ENCODE results near the gene CCDC40.

CCDC40 gene

DNA sequence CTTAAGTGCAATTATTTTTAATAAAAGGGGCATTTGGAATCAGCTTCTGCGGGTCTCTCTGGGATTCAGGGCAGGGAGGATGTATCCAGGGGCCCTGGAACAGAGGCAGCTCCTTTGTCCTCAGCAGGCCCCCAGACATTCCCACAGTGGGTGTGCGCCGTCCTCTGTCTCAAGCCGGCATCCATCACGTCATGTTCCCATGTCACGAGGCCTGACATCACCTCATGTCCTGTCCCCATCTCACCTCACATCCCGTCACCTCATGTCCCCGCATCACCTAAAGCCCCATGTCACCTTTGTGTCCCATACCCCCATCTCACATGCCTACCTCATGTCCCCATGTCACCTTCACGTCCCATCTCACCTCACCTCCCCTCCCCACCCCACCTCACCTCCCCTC, 83.4 kb downstream of the CCDC40 start:
- H3K4me1 ChIP-seq (ENCODE audit: control insufficient read depth in 1 of 2, insufficient read depth in 2 of 2, low read length in 2 of 2), result no peaks in the 10 kb centered on the region
- no peak overlapping the region for H3K27ac ChIP-seq (ENCODE audit: low read depth, low read length)
- peaks cover 0 to 4% of the 10 kb centered on the region in 2 donors for H3K36me3 ChIP-seq (ENCODE audit: control insufficient read depth in 1 of 2, insufficient read depth in 2 of 2, low read length in 2 of 2)
- no peak overlapping the region for H3K4me3 ChIP-seq (ENCODE audit: low read depth in 1 of 2, low read length in 2 of 2)
- H3K9ac ChIP-seq (ENCODE audit: low read depth in 1 of 2, low read length in 2 of 2), result no peak overlapping the region
- no peaks in the 10 kb centered on the region for H3K27me3 ChIP-seq (ENCODE audit: control insufficient read depth in 1 of 2, insufficient read depth in 2 of 2, low read length in 2 of 2)
- no peaks in the 10 kb centered on the region for H3K9me3 ChIP-seq (ENCODE audit: control insufficient read depth in 1 of 2, low read length in 2 of 2)

DNA sequence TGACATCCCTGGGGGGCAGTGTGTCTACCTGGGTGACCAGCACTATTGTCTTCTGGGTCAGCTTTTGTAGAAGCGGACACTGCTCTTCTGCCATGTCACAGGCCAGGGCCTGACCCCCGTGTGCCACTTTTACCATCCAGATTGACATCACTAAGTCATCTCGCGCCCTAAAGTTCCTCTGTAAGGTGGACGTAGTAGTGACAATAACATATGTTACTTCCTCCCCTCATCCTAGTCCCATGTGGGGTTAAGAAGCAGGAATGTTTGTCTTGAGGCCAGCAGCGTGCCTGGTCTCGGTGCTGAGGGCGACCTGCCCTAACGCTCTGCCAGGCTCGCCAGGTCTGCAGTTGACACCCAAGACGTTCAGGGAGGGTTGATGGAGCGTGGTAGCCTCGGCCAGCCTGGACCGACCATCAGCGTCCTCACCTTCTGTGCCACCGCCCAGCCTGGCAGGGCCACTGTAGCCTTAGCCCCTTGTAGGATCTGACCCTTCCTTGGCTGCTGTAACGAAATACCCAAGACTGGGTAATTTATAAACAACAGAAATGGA, 85.7 kb downstream of the CCDC40 start:
- H3K9me3 ChIP-seq (ENCODE audit: control insufficient read depth in 1 of 2, low read length in 2 of 2), result no peaks in the 10 kb centered on the region
- no peak overlapping the region for H3K9ac ChIP-seq (ENCODE audit: low read depth in 1 of 2, low read length in 2 of 2)
- no peak overlapping the region for H3K27ac ChIP-seq (ENCODE audit: low read depth, low read length)
- H3K27me3 ChIP-seq (ENCODE audit: control insufficient read depth in 1 of 2, insufficient read depth in 2 of 2, low read length in 2 of 2), result no peaks in the 10 kb centered on the region
- no peaks in the 10 kb centered on the region for H3K4me1 ChIP-seq (ENCODE audit: control insufficient read depth in 1 of 2, insufficient read depth in 2 of 2, low read length in 2 of 2)
- H3K4me3 ChIP-seq (ENCODE audit: low read depth in 1 of 2, low read length in 2 of 2), result no peak overlapping the region
- no peaks in the 10 kb centered on the region for H3K36me3 ChIP-seq (ENCODE audit: control insufficient read depth in 1 of 2, insufficient read depth in 2 of 2, low read length in 2 of 2)

DNA sequence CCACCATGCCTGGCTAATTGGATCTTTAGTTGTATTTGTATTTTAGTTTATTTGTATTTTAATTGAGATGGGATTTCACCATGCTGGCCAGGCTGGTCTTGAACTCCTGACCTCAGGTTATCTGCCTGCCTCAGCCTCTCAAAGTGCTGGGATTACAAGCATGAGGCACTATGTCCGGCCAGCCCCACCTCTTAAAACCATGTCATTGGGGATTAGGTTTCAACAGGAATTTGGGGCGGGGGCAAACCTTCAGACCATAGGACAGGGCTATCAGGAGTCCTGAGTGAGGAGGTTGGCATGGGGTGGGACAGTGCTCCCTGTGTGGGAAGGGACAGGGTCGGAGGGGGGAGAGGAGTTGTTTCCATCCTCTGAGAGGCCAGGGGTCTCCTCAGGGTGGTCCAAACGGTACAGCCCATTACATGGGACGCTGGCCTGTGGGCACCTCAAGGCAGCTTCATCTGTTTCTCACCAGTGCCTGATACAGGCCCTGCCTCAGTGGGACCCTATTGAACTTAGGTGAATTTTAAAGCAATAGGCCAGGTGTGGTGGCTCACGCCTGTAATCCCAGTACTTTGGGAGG, 86.6 kb downstream of the CCDC40 start:
- peaks cover 0 to 1% of the 10 kb centered on the region in 2 donors for H3K27me3 ChIP-seq (ENCODE audit: control insufficient read depth in 1 of 2, insufficient read depth in 2 of 2, low read length in 2 of 2)
- H3K9me3 ChIP-seq (ENCODE audit: control insufficient read depth in 1 of 2, low read length in 2 of 2), result no peaks in the 10 kb centered on the region
- H3K36me3 ChIP-seq (ENCODE audit: control insufficient read depth in 1 of 2, insufficient read depth in 2 of 2, low read length in 2 of 2), result no peaks in the 10 kb centered on the region
- H3K27ac ChIP-seq (ENCODE audit: low read depth, low read length), result no peak overlapping the region
- no peak overlapping the region for H3K9ac ChIP-seq (ENCODE audit: low read depth in 1 of 2, low read length in 2 of 2)
- no peaks in the 10 kb centered on the region for H3K4me1 ChIP-seq (ENCODE audit: control insufficient read depth in 1 of 2, insufficient read depth in 2 of 2, low read length in 2 of 2)
- no peak overlapping the region for H3K4me3 ChIP-seq (ENCODE audit: low read depth in 1 of 2, low read length in 2 of 2)

DNA sequence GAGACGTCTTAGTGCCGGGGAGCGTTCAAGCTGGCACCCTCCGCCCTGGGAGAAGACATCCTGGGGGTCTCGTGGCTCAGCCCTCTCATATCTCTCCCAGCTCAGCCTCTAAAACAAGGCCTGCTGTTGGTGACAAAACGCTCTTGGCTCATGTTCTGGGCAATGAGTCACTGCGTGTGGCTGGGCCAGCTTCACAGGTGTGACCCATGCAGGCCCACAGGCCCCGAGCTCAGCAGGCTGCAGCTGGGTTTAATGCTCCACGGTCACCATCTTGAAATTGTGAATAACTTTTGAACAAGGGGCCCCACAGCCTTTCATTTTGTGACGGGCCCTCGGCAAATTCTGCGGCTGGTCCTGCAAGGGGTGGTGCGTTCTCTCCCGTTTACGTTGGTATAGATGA, 87.3 kb downstream of the CCDC40 start:
- Histone ChIP-seq H3K27ac (ENCODE audit: low read depth, low read length) (no peak overlapping the region), H3K4me1 (ENCODE audit: control insufficient read depth in 1 of 2, insufficient read depth in 2 of 2, low read length in 2 of 2) (no peaks in the 10 kb centered on the region), H3K4me3 (ENCODE audit: low read depth in 1 of 2, low read length in 2 of 2) (no peak overlapping the region), H3K9ac (ENCODE audit: low read depth in 1 of 2, low read length in 2 of 2) (no peak overlapping the region), H3K27me3 (ENCODE audit: control insufficient read depth in 1 of 2, insufficient read depth in 2 of 2, low read length in 2 of 2) (peaks cover 0 to 7% of the 10 kb centered on the region in 2 donors), H3K9me3 (ENCODE audit: control insufficient read depth in 1 of 2, low read length in 2 of 2) (no peaks in the 10 kb centered on the region), H3K36me3 (ENCODE audit: control insufficient read depth in 1 of 2, insufficient read depth in 2 of 2, low read length in 2 of 2) (no peaks in the 10 kb centered on the region)

- no peak overlapping the region for H3K27ac ChIP-seq (ENCODE audit: low read depth, low read length)
- peaks cover 0 to 7% of the 10 kb centered on the region in 2 donors for H3K27me3 ChIP-seq (ENCODE audit: control insufficient read depth in 1 of 2, insufficient read depth in 2 of 2, low read length in 2 of 2)
- H3K4me3 ChIP-seq (ENCODE audit: low read depth in 1 of 2, low read length in 2 of 2), result no peak overlapping the region
- H3K9ac ChIP-seq (ENCODE audit: low read depth in 1 of 2, low read length in 2 of 2), result no peak overlapping the region
- H3K36me3 ChIP-seq (ENCODE audit: control insufficient read depth in 1 of 2, insufficient read depth in 2 of 2, low read length in 2 of 2), result no peaks in the 10 kb centered on the region
- no peaks in the 10 kb centered on the region for H3K4me1 ChIP-seq (ENCODE audit: control insufficient read depth in 1 of 2, insufficient read depth in 2 of 2, low read length in 2 of 2)
- no peaks in the 10 kb centered on the region for H3K9me3 ChIP-seq (ENCODE audit: control insufficient read depth in 1 of 2, low read length in 2 of 2)
Observed at GRCh38 chr17:80124351-80124981, 88.0 kb downstream of the CCDC40 start.

GRCh38 chr17:80125656-80126448, 89.4 kb downstream of the CCDC40 start:
- peaks cover 0 to 7% of the 10 kb centered on the region in 2 donors for H3K27me3 ChIP-seq (ENCODE audit: control insufficient read depth in 1 of 2, insufficient read depth in 2 of 2, low read length in 2 of 2)
- no peak overlapping the region for H3K27ac ChIP-seq (ENCODE audit: low read depth, low read length)
- H3K9ac ChIP-seq (ENCODE audit: low read depth in 1 of 2, low read length in 2 of 2), result no peak overlapping the region
- H3K4me1 ChIP-seq (ENCODE audit: control insufficient read depth in 1 of 2, insufficient read depth in 2 of 2, low read length in 2 of 2), result no peaks in the 10 kb centered on the region
- H3K36me3 ChIP-seq (ENCODE audit: control insufficient read depth in 1 of 2, insufficient read depth in 2 of 2, low read length in 2 of 2), result no peaks in the 10 kb centered on the region
- no peak overlapping the region for H3K4me3 ChIP-seq (ENCODE audit: low read depth in 1 of 2, low read length in 2 of 2)
- H3K9me3 ChIP-seq (ENCODE audit: control insufficient read depth in 1 of 2, low read length in 2 of 2), result no peaks in the 10 kb centered on the region

DNA sequence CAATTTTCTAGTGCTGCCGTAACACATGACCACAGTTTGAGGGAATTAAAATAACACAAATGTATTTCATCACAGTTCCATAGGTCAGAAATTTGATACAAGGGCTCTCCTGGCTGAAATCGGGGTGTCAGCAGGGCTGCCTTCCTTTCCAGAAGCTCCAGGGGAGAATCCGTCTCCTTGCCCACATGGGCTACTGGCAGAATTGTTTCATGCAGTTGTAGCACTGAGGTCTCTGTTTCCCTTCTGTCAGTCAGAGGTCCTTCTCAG, 89.9 kb downstream of the CCDC40 start:
- Histone ChIP-seq H3K27me3 (ENCODE audit: control insufficient read depth in 1 of 2, insufficient read depth in 2 of 2, low read length in 2 of 2) (peaks cover 0 to 7% of the 10 kb centered on the region in 2 donors), H3K27ac (ENCODE audit: low read depth, low read length) (no peak overlapping the region), H3K4me1 (ENCODE audit: control insufficient read depth in 1 of 2, insufficient read depth in 2 of 2, low read length in 2 of 2) (no peaks in the 10 kb centered on the region), H3K9ac (ENCODE audit: low read depth in 1 of 2, low read length in 2 of 2) (no peak overlapping the region), H3K4me3 (ENCODE audit: low read depth in 1 of 2, low read length in 2 of 2) (no peak overlapping the region), H3K36me3 (ENCODE audit: control insufficient read depth in 1 of 2, insufficient read depth in 2 of 2, low read length in 2 of 2) (no peaks in the 10 kb centered on the region), H3K9me3 (ENCODE audit: control insufficient read depth in 1 of 2, low read length in 2 of 2) (no peaks in the 10 kb centered on the region)

- H3K4me1 ChIP-seq (ENCODE audit: control insufficient read depth in 1 of 2, insufficient read depth in 2 of 2, low read length in 2 of 2), result no peaks in the 10 kb centered on the region
- H3K27me3 ChIP-seq (ENCODE audit: control insufficient read depth in 1 of 2, insufficient read depth in 2 of 2, low read length in 2 of 2), result peaks cover 0 to 7% of the 10 kb centered on the region in 2 donors
- no peak overlapping the region for H3K27ac ChIP-seq (ENCODE audit: low read depth, low read length)
- no peak overlapping the region for H3K9ac ChIP-seq (ENCODE audit: low read depth in 1 of 2, low read length in 2 of 2)
- peaks cover 6 to 9% of the 10 kb centered on the region in 2 donors for H3K36me3 ChIP-seq (ENCODE audit: control insufficient read depth in 1 of 2, insufficient read depth in 2 of 2, low read length in 2 of 2)
- H3K9me3 ChIP-seq (ENCODE audit: control insufficient read depth in 1 of 2, low read length in 2 of 2), result no peaks in the 10 kb centered on the region
- H3K4me3 ChIP-seq (ENCODE audit: low read depth in 1 of 2, low read length in 2 of 2), result no peak overlapping the region
Observed at GRCh38 chr17:80129006-80129565, 92.6 kb downstream of the CCDC40 start.

- Histone ChIP-seq H3K9ac (ENCODE audit: low read depth in 1 of 2, low read length in 2 of 2) (no peak overlapping the region), H3K36me3 (ENCODE audit: control insufficient read depth in 1 of 2, insufficient read depth in 2 of 2, low read length in 2 of 2) (peaks cover 6 to 28% of the 10 kb centered on the region in 2 donors), H3K27ac (ENCODE audit: low read depth, low read length) (no peak overlapping the region), H3K27me3 (ENCODE audit: control insufficient read depth in 1 of 2, insufficient read depth in 2 of 2, low read length in 2 of 2) (peaks cover 0 to 7% of the 10 kb centered on the region in 2 donors), H3K9me3 (ENCODE audit: control insufficient read depth in 1 of 2, low read length in 2 of 2) (no peaks in the 10 kb centered on the region), H3K4me1 (ENCODE audit: control insufficient read depth in 1 of 2, insufficient read depth in 2 of 2, low read length in 2 of 2) (no peaks in the 10 kb centered on the region), H3K4me3 (ENCODE audit: low read depth in 1 of 2, low read length in 2 of 2) (no peak overlapping the region)
Observed at GRCh38 chr17:80130992-80131391, 94.5 kb downstream of the CCDC40 start.
